Testis (tissue), 3 donors: ENCODE data around the gene CTNNA2. TPM values are rescaled to one million over a fixed set of nuclear protein-coding genes. Genes with fewer than 3 reads are reported as not detected.

ENCODE experiments used
- DNase-seq: peaks from one replicate; pipeline ENCODE4 v3.0.0-alpha.2; 2019
- H3K27ac ChIP-seq, 2 donors: fragments of 200-600 bp; sonication (generic); one replicate each; pipeline ENCODE4 v1.5.1; 2019
- H3K27me3 ChIP-seq: fragments of 200-600 bp; sonication (generic); one replicate; pipeline ENCODE4 v1.5.1; 2019
- H3K36me3 ChIP-seq: fragments of 200-600 bp; sonication (generic); one replicate; pipeline ENCODE4 v1.5.1; 2017; ENCODE audit warnings: low read depth; ENCODE audit errors: missing control alignments
- H3K4me1 ChIP-seq: fragments of 200-600 bp; sonication (generic); one replicate; pipeline ENCODE4 v1.5.1; 2019
- H3K4me3 ChIP-seq, 2 donors: fragments of 200-600 bp; sonication (generic); one replicate each; pipeline ENCODE4 v1.5.1; 2017 to 2019
- H3K9me3 ChIP-seq: fragments of 200-600 bp; sonication (generic); one replicate; pipeline ENCODE4 v1.5.1; 2017
- CTCF ChIP-seq, 3 experiments: fragments of 450-650 bp in 2 of 3; fragments of 200-600 bp in 1 of 3; sonication (generic) in 1 of 3; IDR thresholded peaks; one replicate each; pipeline ENCODE4 v1.5.1; 2016 to 2019; ENCODE audit warnings: antibody characterized with exemption in 3 of 3, mild to moderate bottlenecking in 2 of 3, moderate library complexity in 1 of 3
- POLR2A ChIP-seq: fragments of 450-650 bp; IDR thresholded peaks from one replicate; pipeline ENCODE4 v1.6.1; 2017; ENCODE audit warnings: antibody characterized with exemption, mild to moderate bottlenecking, moderate library complexity
- WGBS, 2 donors: methylation state at CpG; one replicate each; pipeline ENCODE4 v1.1.5; 2018; 5-methylcytosine and 5-hydroxymethylcytosine counted together
- intact Hi-C: fragments of 100-400 bp; cut with DNase I; formaldehyde crosslinking; loops from one replicate; pipeline ENCODE4 v1.15.1; 2023; ENCODE audit warnings: low total_unique reads
- polyA plus RNA-seq: library from polyadenylated mRNA; stranded (reverse); fragments of 350-450 nt; fragmentation: Illumina TruSeq; extraction: RNeasy Lipid Tissue Mini Kit (QIAGEN cat#74804); gene quantifications from one replicate; pipeline ENCODE4 v1.2.3, GENCODE V29; 2014; ENCODE audit warnings: low read depth, low replicate concordance; ENCODE audit not compliant: insufficient read depth
- total RNA-seq, 2 donors: library from RNA; depleted of rRNA; stranded (reverse); fragments of >200 nt; gene quantifications; one replicate each; pipeline ENCODE4 v1.2.3, GENCODE V29; 2016

CTNNA2 gene
- total and polyA plus RNA-seq, 3 donors from 2014 or later = 36.8 to 44.5 (median 43.4) TPM

GRCh38 chr2:80147690-80148089 lies 634.8 kb downstream of the CTNNA2 start:
- 75 to 85% methylated on average over 3 of the region's 3 CpGs for WGBS, 2 donors
- TF ChIP-seq POLR2A (no peak), CTCF (IDR thresholded peaks at IDR 0.05) (no peak)
- H3K27ac ChIP-seq = no peak overlapping the region
- no peaks in the 10 kb centered on the region for H3K27me3 ChIP-seq
- no peak overlapping the region for H3K4me3 ChIP-seq
- intact Hi-C loops = no loop called here
- no peak for DNase-seq
- no peaks in the 10 kb centered on the region for H3K36me3 ChIP-seq
- H3K9me3 ChIP-seq = no peaks in the 10 kb centered on the region
- H3K4me1 ChIP-seq = no peaks in the 10 kb centered on the region

- H3K27ac ChIP-seq = no peak overlapping the region
- no peaks in the 10 kb centered on the region for H3K9me3 ChIP-seq
- intact Hi-C loops = no loop called here
- no peaks in the 10 kb centered on the region for H3K36me3 ChIP-seq
- no peak for DNase-seq
- H3K4me3 ChIP-seq = no peak overlapping the region
- 86 to 98% methylated on average over 2 of the region's 2 CpGs for WGBS, 2 donors
- no peak for TF ChIP-seq CTCF (IDR thresholded peaks at IDR 0.05)
- no peak for TF ChIP-seq POLR2A
- no peaks in the 10 kb centered on the region for H3K27me3 ChIP-seq
- H3K4me1 ChIP-seq = no peaks in the 10 kb centered on the region
These were observed 636.1 kb downstream of the CTNNA2 start for GRCh38 chr2:80148906-80149305.

- Histone ChIP-seq H3K4me1 (no peaks in the 10 kb centered on the region), H3K27me3 (no peaks in the 10 kb centered on the region), H3K4me3 (no peak overlapping the region), H3K36me3 (no peaks in the 10 kb centered on the region), H3K27ac (no peak overlapping the region), H3K9me3 (no peaks in the 10 kb centered on the region)
- no peak for DNase-seq
- TF ChIP-seq CTCF (IDR thresholded peaks at IDR 0.05) = no peak
- TF ChIP-seq POLR2A = no peak
- intact Hi-C loops = no loop called here
- WGBS, 2 donors = 100% methylated on average over 1 of the region's 1 CpG
These were observed 637.1 kb downstream of the CTNNA2 start for GRCh38 chr2:80149991-80150390.

GRCh38 chr2:80151248-80151647 lies 638.4 kb downstream of the CTNNA2 start:
- DNase-seq = no peak
- TF ChIP-seq POLR2A = no peak
- no peak for TF ChIP-seq CTCF (IDR thresholded peaks at IDR 0.05)
- Histone ChIP-seq H3K9me3 (no peaks in the 10 kb centered on the region), H3K36me3 (no peaks in the 10 kb centered on the region), H3K4me3 (no peak overlapping the region), H3K4me1 (no peaks in the 10 kb centered on the region), H3K27me3 (no peaks in the 10 kb centered on the region), H3K27ac (no peak overlapping the region)
- intact Hi-C loops = no loop called here

DNA sequence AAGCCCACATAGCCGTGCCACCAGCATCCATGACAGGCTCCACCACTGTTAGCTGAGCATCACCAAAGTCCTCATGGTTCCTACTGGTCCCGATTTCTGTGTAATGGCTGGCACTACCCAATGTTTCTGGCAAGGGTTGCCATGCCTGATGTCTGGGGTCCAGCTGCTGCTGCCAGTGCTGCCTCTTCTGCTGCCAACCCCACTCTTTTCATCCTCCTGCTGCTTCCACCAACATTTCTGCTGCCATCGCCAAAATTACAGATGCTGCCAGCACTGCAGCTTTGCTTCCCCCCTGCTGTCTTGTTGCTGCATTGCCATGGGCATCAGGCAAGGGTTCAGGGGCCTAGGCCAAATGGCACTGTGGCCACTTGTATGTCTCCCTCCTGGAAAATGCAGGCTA lies 638.8 kb downstream of the CTNNA2 start:
- no peak overlapping the region for H3K27ac ChIP-seq
- 97% methylated on average over 3 of the region's 3 CpGs for WGBS, 2 donors
- no peaks in the 10 kb centered on the region for H3K9me3 ChIP-seq
- no peaks in the 10 kb centered on the region for H3K4me1 ChIP-seq
- TF ChIP-seq CTCF (IDR thresholded peaks at IDR 0.05) (no peak), POLR2A (no peak)
- intact Hi-C loops = no loop called here
- H3K27me3 ChIP-seq = no peaks in the 10 kb centered on the region
- no peak overlapping the region for H3K4me3 ChIP-seq
- no peaks in the 10 kb centered on the region for H3K36me3 ChIP-seq
- no peak for DNase-seq
